Urinary bladder (tissue), 4 donors: ENCODE measurements around the gene ITPRID1. TPM values are rescaled to one million over a fixed set of nuclear protein-coding genes. Genes with fewer than 3 reads are reported as not detected.
"Not testable (repeated sequence)": the region's sequence is repeated elsewhere in the genome, so short reads cannot be mapped to it uniquely, and the experiment has no call there.

Source experiments
- DNase-seq: peaks from one replicate; pipeline ENCODE4 v3.0.0-alpha.2; 2015; ENCODE audit errors: extremely low spot score
- H3K27ac ChIP-seq: one replicate; pipeline ENCODE4 v1.5.1; 2013; ENCODE audit warnings: low read depth, mild to moderate bottlenecking, moderate library complexity
- H3K36me3 ChIP-seq: one replicate; pipeline ENCODE4 v1.6.1; 2013; ENCODE audit warnings: mild to moderate bottlenecking, moderate library complexity; ENCODE audit not compliant: insufficient read depth
- H3K4me1 ChIP-seq: one replicate; pipeline ENCODE4 v1.6.1; 2013; ENCODE audit warnings: mild to moderate bottlenecking, moderate library complexity; ENCODE audit not compliant: insufficient read depth
- H3K4me3 ChIP-seq: one replicate; pipeline ENCODE4 v1.5.1; 2013; ENCODE audit warnings: low read depth, low read length
- WGBS: extraction: QIAGEN DNeasy Blood & Tissue Kit; methylation state at CpG from one replicate; pipeline ENCODE4 v1.1.7; 2013; 5-methylcytosine and 5-hydroxymethylcytosine counted together
- polyA plus RNA-seq: library from polyadenylated mRNA; stranded (reverse); fragments of 200-250 nt; gene quantifications from one replicate; pipeline ENCODE4 v1.2.3, GENCODE V29; 2013
- total RNA-seq: library from RNA; depleted of rRNA; stranded (reverse); fragments of >200 nt; gene quantifications from one replicate; pipeline ENCODE4 v1.2.3, GENCODE V29; 2014
- donor health status: healthy with polysubstance abuse.
- donor health status: healthy.

The ITPRID1 gene
- total RNA-seq: not detected
- polyA plus RNA-seq: not detected

DNA sequence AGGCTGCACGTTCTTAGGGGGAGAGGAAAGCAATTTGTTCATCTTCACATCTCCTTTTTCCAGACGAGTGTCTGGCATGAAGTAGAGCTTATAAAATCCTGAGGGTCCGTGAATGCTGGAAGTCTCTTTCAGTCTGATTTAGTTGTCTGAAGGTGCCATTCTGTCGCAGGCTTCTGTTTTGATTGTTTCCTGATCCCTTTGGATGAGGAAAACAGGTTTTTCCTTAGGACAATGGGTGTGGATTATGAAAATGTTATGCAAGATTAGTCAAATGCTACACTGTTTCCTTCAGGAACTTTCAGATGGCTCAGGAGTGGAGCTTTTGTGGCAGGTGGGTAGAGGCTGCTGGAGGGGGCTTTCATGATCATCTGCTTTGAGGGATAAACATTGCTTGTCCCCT, at the start of gene ITPRID1:
TSS of gene ITPRID1 (plus strand) at position 301 of the 400 bp plus-strand sequence. CDS start 38,935 bp downstream, outside the sequence.
- H3K36me3 ChIP-seq: no peaks in the 10 kb centered on the region
- 47% methylated on average over 4 of the region's 4 CpGs for WGBS

DNA sequence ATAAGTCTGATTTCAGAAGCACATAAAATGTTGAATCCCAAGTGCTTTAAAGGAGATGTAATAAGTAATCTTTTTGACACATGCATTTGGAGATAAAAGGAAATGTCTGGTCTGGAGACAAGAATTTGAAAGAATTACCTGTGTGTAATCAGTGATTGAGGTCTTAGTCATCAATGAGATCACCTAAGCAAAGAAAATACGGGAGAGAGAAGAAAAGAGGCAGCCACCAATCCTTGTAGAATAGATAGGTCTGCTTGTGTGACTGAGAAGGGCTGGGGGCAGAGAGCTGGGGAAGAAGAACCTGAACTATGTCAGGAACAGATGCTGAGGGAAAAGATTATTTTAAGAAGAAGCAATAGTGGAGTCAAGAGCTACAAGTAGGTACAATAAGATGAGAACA, 49.3 kb upstream of the ITPRID1 start:
- H3K4me1 ChIP-seq: no peaks in the 10 kb centered on the region
- no peaks in the 10 kb centered on the region for H3K36me3 ChIP-seq
- no peak overlapping the region for H3K27ac ChIP-seq
- DNase-seq: no peak
- WGBS: 62% methylated on average over 1 of the region's 1 CpG
- no peak overlapping the region for H3K4me3 ChIP-seq

More for the DNA sequence above, at the start of gene ITPRID1:
- Histone ChIP-seq H3K4me3 (no peak within 1 kb of the TSS), H3K27ac (no peak within 1 kb of the TSS), H3K4me1 (no peaks in the 10 kb centered on the region)
- DNase-seq: no peak

DNA sequence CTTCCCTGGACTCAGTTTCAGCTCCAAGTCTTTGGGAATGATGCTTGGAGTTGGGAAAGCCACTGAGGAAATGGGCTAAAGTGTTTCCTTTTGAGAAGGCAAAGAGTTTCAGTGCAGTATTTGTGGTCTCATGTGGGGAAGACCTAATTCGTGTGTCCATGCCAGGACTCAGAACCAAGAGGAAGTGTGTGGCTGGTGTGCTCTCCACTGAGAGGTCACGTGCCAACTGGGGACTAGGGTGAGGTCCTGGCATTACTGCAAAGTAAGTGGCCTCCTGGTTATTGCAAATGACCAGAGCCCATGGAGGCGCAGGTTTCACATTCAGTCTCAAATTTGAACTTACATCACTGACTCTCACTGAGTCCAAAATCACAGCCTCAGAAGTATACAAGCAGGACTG, 48.6 kb upstream of the ITPRID1 start:
- H3K27ac ChIP-seq: no peak overlapping the region
- no peak for DNase-seq
- no peaks in the 10 kb centered on the region for H3K36me3 ChIP-seq
- H3K4me3 ChIP-seq: no peak overlapping the region
- WGBS: 79% methylated on average over 3 of the region's 3 CpGs
- no peaks in the 10 kb centered on the region for H3K4me1 ChIP-seq

GRCh38 chr7:31466036-31466435, 47.9 kb upstream of the ITPRID1 start:
- H3K4me3 ChIP-seq: no peak overlapping the region
- no peaks in the 10 kb centered on the region for H3K4me1 ChIP-seq
- no peak overlapping the region for H3K27ac ChIP-seq
- DNase-seq: no peak
- 31% methylated on average over 1 of the region's 1 CpG for WGBS
- H3K36me3 ChIP-seq: no peaks in the 10 kb centered on the region

DNA sequence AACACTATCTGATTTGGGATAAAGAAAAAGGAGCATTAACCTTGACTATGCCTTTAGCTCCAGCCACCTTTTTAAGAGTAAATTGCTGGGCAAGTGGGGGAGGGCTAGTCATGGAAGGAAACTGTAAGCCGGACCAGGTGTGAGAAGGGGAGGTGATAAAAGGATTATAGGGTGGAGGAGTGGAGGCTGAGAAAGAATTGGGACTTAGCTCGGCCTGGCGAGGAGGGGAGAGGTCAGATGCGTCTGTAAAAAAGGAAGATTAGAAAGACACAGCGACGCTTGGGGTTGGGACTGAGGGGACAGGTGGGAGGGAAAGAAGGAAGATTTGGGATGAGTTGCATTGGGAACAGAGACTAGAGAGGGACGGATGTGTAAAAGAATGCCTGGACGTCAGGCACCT, 43.0 kb upstream of the ITPRID1 start:
- H3K4me1 ChIP-seq, H3K36me3 ChIP-seq, DNase-seq, H3K4me3 ChIP-seq, H3K27ac ChIP-seq: not testable (repeated sequence)
- 81% methylated on average over 8 of the region's 8 CpGs for WGBS

GRCh38 chr7:31475368-31475767, 38.5 kb upstream of the ITPRID1 start:
- Histone ChIP-seq H3K36me3 (no peaks in the 10 kb centered on the region), H3K4me1 (no peaks in the 10 kb centered on the region), H3K27ac (no peak overlapping the region), H3K4me3 (no peak overlapping the region)
- DNase-seq: no peak
- WGBS: 39% methylated on average over 1 of the region's 1 CpG

GRCh38 chr7:31476073-31476745, 37.7 kb upstream of the ITPRID1 start:
- Histone ChIP-seq H3K27ac (no peak overlapping the region), H3K4me3 (no peak overlapping the region)
- WGBS: 89% methylated on average over 7 of the region's 7 CpGs

DNA sequence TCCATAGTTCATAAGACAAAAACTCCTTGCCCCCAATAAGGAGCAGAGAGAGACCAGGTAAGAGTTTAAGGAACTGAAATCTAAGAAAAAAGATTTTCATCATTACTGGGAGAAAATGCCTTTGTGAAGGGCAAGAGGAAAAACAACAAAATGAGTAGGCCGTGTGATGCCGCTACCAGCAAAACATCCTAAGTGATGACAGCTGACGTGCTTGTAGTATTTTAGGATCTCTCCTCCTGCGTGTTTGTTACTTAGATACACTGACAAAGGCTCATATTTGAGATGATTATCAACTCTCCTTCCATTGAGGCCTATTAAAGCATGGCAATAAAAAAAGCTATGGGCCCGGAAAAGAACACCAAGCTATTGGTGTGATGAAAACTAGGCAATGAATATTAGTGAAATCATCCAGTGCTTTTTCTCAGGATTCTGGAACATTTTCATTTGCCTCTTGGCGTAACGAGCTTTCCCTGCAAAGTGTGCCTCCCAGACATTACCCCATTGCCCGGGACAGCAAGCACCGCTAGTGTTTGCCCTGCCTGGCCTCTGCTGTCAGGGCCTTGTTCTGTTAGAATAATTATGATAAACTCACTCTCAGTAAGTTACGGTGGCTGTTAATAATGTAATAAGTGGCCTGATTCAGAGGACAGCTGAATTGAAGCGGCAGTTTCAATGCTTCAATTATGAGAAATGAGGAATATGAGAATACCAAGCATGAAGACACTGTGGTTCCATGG, 36.8 kb upstream of the ITPRID1 start:
- no peaks in the 10 kb centered on the region for H3K4me1 ChIP-seq
- DNase-seq: no peak
- 89% methylated on average over 11 of the region's 11 CpGs for WGBS
- no peak overlapping the region for H3K4me3 ChIP-seq
- no peak overlapping the region for H3K27ac ChIP-seq
- no peaks in the 10 kb centered on the region for H3K36me3 ChIP-seq

More at GRCh38 chr7:31476073-31476745, 37.7 kb upstream of the ITPRID1 start:
- no peak for DNase-seq
- H3K36me3 ChIP-seq: no peaks in the 10 kb centered on the region
- no peaks in the 10 kb centered on the region for H3K4me1 ChIP-seq

GRCh38 chr7:31478018-31478417, 35.9 kb upstream of the ITPRID1 start:
- Histone ChIP-seq H3K4me1 (no peaks in the 10 kb centered on the region), H3K27ac (no peak overlapping the region), H3K36me3 (no peaks in the 10 kb centered on the region), H3K4me3 (no peak overlapping the region)
- WGBS: 74% methylated on average over 3 of the region's 3 CpGs
- no peak for DNase-seq

DNA sequence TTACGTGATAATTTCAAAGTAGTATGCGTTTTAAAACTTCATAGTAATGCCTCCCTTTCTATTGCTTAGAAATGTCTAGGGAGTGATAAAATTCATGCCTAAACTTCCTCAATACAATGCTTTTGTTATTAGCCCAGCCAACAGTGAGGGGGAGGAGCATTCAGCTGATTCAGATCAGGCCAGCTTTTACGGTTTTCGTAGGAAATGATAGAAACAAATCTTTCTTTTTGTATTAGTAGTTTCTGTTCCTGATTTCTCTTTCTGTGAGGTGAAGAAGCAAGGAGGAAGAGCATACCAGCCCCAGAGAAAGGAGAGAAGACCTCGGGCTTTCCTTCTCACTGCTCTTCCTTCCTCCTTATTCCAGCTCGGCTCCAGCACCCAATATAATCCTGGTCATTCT, 35.2 kb upstream of the ITPRID1 start:
- no peak overlapping the region for H3K4me3 ChIP-seq
- DNase-seq: no peak
- H3K27ac ChIP-seq: no peak overlapping the region
- H3K4me1 ChIP-seq: no peaks in the 10 kb centered on the region
- 51% methylated on average over 6 of the region's 6 CpGs for WGBS
- no peaks in the 10 kb centered on the region for H3K36me3 ChIP-seq

DNA sequence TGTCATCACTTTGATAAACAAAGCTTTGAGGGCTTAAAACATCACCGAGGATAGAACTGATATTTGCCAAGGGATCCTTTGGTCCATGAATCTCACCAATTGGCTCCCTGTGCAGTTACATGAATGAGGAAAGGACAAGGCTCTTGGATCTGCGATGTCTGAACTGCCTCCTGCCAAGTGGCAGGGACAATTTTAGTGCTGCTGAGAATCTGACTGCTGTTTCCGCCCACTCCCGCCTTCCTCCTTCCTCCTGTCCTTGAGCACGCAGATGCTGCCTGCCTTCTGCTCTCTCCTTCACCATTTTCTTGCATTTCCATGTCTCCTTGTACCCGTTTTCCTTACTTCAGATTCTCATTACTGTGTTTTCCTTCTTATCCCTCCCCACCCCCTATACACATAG, 26.8 kb upstream of the ITPRID1 start:
- Histone ChIP-seq H3K36me3 (no peaks in the 10 kb centered on the region), H3K4me1 (no peaks in the 10 kb centered on the region), H3K27ac (no peak overlapping the region), H3K4me3 (no peak overlapping the region)
- WGBS: 43% methylated on average over 6 of the region's 6 CpGs
- DNase-seq: no peak

- 86% methylated on average over 1 of the region's 1 CpG for WGBS
- no peaks in the 10 kb centered on the region for H3K36me3 ChIP-seq
- no peak overlapping the region for H3K4me3 ChIP-seq
- no peaks in the 10 kb centered on the region for H3K4me1 ChIP-seq
- no peak for DNase-seq
- H3K27ac ChIP-seq: no peak overlapping the region
These were observed 26.4 kb upstream of the ITPRID1 start for GRCh38 chr7:31487476-31487875.

GRCh38 chr7:31488562-31489203, 25.2 kb upstream of the ITPRID1 start:
- Histone ChIP-seq H3K4me1 (no peaks in the 10 kb centered on the region), H3K36me3 (no peaks in the 10 kb centered on the region), H3K27ac (no peak overlapping the region), H3K4me3 (no peak overlapping the region)
- no peak for DNase-seq
- 47% methylated on average over 15 of the region's 15 CpGs for WGBS

DNA sequence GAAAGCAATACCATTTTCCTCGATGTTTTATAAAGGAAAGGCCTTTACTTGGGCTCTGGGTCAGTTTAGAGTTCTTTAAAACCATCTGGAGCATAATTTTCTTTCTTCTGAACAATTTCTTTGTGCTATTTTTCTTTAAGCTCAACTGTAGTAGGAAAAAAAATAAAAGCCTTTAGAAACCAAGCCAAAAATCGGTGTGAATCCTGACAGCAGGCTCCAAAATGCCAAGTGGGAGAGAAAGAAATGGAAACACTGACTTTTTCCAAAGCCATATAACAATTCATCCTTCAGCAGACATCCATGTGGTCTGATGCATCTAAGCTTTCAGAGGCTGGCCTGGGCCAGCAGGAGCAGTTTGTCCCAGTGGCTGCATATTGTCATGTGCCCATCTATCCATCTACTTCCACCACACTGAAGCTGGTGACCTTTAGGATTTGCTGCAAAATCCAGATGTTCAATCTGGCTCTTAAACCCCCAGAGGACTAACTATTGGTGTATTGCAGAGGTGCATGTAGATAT, 23.0 kb upstream of the ITPRID1 start:
- 58% methylated on average over 2 of the region's 2 CpGs for WGBS
- H3K36me3 ChIP-seq: no peaks in the 10 kb centered on the region
- H3K4me1 ChIP-seq: no peaks in the 10 kb centered on the region
- no peak overlapping the region for H3K4me3 ChIP-seq
- DNase-seq: no peak
- no peak overlapping the region for H3K27ac ChIP-seq
